ENCODE measurements around the gene BCL2L14.

BCL2L14 gene, protein sequence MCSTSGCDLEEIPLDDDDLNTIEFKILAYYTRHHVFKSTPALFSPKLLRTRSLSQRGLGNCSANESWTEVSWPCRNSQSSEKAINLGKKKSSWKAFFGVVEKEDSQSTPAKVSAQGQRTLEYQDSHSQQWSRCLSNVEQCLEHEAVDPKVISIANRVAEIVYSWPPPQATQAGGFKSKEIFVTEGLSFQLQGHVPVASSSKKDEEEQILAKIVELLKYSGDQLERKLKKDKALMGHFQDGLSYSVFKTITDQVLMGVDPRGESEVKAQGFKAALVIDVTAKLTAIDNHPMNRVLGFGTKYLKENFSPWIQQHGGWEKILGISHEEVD

DNA sequence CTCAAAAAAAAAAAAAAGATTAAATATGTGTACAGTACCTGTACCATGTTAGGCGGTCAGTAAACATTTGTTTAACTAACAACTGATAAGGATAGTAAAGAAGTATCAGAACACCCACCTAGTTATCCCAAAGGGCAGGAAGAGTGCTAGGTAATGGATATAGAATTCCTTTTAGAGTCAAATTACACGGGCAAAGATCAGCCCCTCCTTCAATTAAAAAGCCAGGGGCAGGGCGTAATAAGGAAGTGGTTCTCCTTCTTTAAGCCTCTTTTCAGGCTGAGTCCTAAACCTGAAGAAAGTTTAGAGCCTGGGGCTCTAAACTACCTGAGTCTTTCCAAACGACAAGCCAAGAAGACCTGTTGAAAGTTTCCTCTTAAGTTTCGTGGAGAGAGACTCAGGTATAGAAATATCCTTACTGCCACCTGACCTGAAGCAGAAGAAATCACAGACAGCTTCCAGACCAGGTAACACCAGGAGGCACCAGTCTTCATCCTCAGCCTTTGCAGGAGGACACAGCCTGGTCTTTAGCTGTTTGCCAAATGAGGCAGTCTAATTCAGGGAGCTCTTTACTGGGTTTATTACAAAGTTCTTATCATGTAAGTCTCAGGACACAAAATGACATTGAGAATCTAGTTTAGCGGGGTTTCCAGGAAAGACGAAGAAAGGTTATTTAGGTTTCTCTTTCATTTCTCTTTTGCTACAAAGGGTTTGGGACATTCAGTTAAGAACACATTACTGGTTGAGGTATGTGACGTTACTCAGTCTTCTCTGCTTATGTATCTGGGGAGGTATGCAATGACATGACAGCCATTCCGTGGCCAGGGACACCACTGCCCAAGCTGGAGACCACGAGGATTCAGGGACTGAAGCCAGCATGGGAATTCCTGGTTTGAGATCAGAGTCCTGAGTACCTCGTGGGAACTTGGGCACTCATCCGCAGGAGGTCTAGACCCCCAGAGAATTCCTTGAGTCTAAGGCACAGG, at the start of gene BCL2L14:
Gene BCL2L14 (plus strand): TSS at position 266 of the 983 bp plus-strand sequence. CDS start 8,367 bp downstream, outside the sequence.
- no peak for DNase-seq

DNA sequence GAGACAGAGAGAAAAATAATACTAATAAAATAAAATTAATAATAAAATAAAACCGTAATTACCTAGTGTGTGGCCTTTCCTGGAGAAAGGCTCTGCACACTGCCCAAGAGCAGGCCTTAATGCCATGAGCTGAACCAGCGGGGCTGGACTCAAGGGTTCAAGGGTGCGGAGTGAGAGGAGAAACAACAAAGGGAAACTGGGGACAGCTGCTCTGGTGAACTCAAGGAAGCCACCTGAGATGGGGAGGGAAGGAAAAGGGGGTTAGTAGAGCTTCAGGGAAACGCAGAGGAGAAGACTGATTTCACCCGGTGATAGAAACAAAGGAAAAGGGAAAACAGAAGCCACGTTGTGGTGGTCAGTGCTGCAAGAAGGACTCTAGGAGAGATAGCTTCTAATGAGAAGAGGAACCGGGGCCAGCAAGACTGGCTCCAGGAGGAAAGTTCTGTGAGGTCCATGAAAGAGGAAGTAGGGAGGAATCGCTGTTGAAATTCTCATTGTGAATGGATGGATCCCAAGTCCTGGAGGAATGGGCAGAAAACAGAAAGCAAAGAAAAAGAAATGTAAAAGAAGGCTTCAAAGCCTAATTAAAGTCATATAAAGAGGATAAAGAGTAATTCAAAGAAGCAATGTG, 48.3 kb upstream of the BCL2L14 start:
- no peak for DNase-seq

DNA sequence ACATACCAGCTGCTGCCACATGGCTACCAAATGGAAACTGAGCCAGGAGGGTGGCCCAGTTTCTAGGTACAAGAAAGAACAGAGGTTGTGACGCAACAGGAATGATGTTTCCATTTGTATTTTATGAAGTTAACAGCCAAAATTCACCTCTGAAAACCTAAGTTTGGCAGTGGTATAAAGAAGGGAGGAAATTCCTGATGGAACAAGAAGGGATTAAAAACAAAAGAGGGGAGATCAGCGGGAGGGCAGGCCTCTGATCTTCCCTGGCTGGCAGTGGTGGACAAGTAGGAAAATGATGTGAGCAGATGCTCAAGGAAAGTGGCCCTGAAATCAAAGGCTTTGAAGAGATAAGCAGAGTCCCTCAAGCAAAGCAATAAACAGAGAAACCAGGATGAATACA, 47.3 kb upstream of the BCL2L14 start:
- no peak for DNase-seq

DNA sequence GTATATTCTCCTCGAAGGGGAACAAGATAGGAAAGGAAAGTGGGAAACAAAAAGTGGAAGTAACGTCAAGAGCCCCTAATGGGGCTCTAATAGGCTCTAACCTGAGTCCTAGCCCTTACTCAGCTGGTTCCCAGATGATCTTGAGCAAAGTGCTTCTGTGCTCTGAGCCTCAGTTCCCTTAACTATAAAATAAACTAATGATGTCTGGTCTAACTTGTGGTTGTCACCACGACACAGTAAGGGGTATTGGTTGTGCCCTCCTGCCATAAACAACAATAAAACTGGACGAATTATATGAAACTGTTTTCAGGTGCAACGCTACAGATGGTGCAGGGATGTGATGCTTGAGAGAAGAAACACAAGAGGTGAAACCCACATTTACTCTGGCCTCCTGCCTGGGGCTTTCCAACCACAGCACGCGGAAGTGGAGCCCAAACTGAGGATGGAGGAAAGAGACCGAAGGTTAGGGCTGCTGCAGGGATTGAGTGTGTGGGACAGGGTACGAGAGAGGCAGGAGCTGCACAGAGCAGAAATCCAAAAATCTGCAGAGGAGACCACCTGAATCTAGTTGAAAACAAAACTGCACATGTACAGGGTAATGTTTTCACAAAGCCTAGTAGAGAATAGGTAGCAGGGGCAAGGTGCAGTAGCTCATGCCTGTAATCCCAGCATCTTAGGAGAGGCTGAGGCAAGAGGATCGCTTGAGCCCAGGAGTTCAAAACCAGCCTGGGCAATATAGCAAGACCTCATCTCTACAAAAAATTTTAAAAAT, 45.6 kb upstream of the BCL2L14 start:
- no peak for DNase-seq

DNA sequence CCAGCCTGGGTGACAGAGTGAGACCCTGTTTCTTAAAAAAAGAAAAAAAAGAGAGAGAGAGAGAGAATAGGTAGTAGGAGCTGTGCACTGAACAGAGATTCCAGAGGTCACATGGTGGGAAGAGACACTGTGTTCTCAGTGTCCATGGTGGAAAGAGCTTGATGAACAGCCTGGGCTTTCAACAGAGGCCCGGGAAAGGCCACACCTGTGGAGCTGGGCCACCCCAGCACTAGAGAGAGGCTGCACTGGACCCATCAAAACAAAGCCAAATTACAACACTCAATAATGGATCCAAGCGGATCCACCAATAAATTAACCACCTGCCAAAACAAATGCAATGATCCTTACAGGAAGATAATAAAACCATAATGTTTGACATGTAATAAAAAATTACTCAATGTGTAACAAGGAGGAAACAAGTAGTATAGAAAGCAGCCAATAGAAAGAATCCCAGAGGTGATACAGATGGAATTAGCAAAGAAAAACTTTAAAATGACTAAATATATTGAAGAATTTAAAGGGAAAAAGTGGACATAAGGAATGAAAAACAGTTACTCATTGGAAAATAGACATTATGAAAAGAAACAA, 44.8 kb upstream of the BCL2L14 start:
- no peak for DNase-seq

DNA sequence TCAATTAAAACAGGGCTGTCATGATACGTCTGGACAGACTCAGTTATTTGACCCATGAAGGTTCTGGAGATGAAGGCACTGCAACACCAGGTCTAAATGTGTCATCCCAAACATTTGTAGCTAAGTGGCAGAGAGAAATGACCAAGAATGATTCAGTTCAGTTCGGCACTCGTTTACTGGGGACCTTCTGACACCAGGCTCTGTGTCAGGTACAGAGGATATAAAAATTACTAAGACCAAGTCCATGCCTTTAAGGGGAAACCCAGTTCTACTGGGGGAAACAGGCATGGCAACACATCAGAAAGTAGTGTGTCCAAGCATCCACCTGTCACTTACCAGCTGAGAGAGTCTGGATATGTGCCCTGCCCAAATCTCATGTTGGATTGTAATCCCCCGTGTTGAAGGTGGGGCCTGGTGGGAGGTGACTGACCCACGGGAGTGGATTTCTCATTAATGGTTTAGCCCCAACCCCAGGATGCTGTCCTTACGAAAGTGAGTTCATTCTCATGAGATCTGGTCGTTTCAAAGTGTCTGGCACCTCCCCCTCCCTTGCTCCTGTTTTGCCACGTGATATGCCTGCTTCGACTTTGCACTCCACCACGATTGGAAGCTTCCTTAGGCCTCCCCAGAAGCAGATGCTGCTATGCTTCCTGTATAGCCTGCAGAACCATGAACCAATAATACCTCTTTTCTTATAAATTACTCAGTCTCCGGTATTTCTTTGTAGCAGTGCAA, 41.9 kb upstream of the BCL2L14 start:
- no peak for DNase-seq

DNA sequence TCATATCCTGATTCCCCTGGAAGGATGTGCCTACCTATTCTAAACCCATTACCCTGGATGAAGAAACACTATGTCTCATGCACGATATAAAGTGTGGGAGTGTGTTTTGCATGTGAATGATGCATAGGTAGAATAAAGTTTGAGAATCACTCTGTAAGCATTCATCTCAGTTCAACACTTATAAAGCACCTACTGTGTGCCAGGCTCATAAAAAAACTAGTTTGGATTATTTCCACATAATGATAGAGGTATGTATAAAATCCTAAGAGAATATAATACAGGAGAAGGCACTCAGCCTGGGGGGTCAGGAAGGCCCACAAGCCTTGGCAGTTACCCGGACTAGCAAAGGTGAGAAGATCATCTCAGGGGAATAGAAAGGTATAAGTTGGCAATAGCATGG, 41.1 kb upstream of the BCL2L14 start:
- no peak for DNase-seq

DNA sequence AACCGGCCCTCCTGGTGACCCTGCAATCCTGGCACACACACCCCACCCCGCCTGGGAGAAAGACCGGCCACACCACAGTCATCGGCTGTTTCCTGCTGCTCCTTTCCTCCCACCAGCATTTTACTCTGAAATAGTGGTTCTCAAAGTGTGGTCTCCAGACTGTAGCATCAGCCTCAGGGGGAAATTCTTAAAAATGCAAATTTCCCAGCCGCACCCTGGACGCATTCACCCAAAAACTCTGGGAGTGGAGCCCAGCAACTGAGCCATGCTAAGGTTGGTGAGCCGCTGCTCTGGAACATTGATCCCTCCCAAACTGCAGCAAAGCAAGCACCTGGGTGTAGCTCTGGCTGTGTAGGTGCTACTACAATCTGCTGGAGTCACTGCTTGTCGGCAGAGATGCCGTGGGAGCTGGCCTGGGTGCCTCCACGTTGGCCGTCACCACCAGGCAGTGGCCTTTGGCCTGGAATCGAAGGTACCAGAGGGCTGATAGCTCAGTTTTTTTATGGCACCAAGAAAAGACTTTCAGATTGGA, 38.4 kb upstream of the BCL2L14 start:
- no peak for DNase-seq

DNA sequence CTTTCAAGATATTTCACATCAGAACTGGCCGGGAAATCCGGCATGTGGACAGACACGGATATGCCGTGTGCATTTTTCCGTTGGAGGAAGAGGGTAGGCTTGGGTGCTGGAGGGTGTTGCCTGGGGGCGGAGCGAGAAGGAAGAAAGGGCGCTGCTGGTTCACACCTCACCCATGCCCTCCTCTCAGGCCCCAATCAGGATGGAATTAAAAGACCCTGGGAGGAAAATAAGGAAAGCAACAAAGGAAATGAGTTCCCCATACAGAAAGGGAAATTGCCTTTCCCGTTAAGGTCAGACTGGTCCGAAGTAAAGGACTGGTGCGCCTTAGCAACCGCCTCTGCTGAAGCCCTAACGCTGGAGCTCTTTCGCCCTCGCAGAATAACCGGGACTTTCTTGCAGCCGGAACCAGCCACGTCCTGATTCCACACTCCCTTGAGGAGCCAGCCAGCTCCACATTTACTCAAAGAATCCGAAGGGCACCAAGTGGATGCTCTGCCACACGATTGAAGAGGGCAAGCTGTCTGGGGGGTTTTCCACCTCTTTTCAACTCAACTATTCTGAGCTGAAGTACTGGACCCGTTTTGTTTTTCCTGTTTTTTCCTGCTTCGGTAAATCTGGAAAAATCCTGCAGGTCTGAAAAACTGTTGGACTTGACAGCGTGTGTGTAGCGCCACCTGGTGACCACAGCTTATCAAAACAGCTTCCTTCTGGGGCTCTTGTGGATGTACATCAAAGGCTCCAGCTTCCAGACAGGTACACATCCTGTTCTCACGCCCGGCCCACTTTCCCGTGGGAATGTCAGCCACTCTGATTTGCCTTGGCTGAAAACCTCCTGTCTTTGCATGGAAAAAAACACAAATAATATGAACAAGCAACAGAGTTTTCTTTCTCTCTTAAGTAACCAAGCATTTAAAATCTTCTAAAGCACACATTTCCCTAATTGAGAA, 37.6 kb upstream of the BCL2L14 start:
- peak; percentile 66 to 81 for DNase-seq

DNA sequence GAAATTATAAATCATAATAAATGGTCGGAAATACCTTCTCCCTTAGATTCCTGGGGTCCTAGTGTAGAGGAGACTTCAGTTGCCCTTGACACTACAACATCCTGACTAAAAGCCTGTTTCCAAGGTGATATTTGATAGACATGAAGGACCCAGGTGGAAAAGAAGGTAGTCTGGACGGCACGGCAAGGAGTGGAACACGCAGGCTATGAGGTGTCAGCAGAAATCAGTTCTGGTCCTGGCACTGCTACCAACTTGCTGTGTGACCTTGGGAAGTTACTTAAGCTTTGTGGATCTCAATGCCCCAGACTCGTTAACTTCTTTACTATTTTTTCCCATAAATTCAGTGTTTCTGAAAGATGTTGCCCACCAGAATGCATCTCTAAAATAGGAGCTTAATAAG, 36.9 kb upstream of the BCL2L14 start:
- DNase-seq, result no peak

DNA sequence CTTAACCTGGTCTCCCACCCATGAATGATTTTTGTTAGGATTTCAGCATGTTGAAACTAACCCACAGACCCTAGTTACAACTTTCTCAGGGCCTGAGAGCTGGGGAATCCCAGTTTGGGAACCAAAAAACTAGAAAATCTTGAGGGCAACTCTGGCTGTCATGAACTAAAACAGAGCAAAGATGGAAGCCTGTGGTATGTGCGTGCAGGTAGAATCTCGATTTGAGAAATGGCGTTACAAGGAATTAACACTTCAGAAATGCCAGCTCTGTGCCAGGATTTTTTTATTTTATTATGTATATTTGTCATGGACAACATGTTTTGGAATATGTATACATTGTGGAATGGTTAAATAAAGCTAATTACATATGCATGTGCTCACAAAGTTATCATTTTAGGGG, 36.4 kb upstream of the BCL2L14 start:
- DNase-seq, result no peak

DNA sequence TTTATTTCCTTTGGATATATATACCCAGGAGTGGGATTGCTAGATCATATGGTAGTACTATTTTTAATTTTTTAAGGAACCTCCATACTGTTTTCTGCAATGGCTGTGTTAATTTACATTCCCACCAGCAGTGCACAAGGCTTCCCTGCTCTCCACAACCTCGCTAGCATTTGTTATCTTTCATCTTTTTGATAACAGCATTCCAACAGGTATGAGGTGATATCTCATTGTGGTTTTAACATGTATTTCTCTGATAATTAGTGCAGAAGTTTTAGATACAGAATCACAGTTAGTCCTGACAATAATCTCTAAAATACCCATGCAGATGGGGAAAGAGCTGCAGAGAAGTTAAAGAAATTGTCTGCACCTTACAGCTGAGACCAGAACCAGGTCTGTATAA, 35.5 kb upstream of the BCL2L14 start:
- no peak for DNase-seq

DNA sequence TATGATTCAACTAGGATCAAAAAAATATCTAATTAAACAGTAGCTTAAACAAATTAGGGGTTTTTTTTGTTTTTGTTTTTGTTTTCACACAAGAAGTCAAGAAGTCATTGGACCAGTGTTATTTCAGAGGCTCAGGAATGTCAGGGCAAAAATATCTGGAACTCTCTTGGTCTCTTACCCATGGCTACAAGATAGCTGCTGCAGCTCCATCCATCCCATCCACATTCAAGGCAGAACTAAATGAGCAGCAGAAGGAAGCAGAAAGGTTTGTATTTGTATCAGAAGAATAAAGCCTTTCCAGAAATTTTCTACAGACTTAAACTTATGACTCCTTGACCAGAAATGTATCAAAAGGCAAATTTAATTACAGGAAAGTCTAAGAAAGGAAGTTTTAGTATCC, 33.8 kb upstream of the BCL2L14 start:
- DNase-seq, result no peak

DNA sequence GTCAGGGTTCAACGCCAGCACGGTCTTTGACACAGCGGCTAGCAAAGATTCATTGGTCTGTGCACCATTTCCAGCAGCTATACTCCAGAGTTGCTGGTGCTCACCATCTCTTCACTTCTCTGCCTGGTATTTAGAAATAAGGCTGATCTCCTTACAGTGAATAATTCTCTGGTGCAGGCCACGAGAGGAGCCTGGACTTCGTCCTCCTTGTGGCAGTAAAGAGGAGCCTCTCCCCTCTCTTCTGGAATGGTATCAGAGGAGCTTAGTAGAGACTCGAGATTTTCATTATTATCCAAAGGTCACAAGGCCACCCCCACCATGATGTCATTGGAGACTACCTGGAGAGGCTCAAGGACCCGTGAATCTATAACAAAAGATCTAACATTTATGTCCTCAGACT, 30.8 kb upstream of the BCL2L14 start:
- DNase-seq, result no peak

DNA sequence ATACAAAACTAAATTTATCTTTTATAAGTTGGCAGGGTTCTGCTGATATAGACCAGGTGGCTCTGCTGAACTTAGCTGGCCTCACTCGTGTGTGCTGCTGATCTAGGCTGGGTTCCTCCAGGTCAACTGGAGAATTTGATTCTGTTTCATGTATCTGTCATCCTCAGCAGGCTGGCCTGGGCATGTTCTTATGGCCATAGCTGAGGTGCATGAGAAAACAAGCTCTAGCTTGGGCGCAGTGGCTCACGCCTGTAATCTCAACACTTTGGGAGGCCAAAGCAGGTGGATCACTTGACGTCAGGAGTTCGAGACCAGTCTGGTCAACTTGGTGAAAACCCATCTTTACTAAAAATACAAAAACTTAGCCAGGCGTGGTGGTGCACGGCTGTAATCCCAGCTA, 24.3 kb upstream of the BCL2L14 start:
- no peak for DNase-seq

DNA sequence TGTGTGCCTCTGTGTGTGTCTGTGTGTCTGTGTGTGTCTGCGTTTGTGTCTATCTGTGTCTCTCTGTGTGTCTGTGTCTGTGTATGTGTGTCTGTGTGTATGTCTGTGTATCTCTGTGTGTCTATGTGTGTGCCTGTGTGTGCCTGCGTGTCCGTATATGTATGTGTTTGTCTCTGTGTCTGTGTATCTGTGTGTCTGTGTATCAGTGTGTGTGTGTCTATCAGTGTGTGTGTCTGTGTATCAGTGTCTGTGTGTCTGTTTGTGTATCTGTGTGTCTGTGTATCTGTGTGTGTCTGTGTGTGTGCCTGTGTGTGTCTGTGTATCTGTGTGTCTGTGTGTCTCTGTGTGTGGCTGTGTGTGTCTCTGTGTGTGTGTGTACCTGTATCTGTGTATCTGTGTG, 23.1 kb upstream of the BCL2L14 start:
- no peak for DNase-seq

DNA sequence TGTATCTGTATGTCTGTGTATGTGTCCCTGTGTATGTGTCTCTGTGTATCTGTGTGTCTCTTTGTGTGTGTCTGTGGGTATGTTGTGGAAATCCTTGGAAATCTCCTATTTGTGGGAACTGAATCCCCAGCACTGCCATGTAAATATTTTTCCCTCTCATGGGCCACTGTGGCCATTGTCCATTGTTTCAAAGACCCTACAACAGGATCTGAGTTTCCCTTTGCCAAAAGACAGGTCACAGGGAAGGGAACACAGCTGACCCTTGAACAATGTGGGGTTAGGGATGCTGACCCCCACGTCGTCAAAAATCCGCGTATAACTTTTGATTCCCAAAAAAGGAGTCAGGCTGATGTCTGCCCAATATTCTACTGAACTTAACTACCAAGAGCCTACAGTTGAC, 22.5 kb upstream of the BCL2L14 start:
- DNase-seq, result no peak

DNA sequence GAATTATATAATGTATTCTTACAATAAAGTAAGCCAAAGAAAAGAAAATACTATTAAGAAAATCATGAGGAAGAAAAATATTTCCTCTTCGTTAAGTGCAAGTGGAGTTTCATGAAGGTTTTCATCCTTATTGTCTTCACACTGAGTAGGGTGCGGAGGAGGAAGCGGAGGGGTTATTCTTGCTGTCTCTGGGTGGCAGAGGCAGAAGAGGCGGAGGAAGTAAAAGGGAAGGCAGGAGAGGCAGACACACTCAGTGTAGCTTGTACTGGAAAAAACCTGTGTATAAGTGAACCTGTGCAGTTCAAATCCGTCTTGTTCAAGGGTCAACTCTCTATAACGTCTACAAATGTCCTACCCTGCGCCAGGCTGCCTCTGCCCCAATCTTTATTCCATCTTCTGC, 22.0 kb upstream of the BCL2L14 start:
- DNase-seq, result no peak

DNA sequence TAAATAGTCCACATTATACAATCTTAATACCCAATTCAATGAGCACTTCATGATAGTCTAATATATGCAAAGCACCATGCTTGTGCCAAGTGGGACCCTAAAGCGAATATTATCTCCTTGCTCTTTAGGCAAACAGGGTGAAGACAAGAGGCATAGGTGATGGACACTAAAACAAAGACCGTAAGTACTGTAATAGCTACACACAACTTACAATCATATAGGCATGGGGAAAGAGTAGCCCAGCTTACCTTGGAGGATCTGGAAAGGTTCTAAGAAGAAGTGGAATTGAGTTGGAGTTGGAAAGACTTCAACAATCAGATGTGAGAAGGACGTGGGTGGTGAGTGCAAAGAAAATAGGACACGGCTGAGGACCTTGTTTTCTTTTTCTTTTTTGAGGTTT, 19.1 kb upstream of the BCL2L14 start:
- no peak for DNase-seq

DNA sequence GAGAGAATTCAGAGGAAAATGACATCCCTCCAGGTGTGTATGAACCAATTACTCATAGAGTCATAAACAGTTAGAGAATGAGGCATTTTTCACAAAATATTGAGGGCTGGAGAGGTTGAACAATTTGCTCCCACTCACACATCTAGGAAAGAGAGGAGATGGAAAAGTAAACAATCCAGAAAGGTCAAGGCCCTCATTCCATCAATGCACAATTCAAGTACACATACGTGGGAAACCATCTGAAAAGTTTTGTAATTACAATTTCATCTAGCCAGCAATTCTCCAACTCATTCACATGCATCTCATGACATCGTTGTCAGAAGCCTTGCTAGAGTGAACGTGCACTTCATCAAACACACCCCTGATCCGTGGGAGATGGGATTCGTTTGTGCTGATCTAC, 15.7 kb upstream of the BCL2L14 start:
- DNase-seq, result no peak
